ENCODE data around the gene SLC9A3.

SLC9A3 gene

GRCh38 chr5:522899-523440, 1.3 kb downstream of the SLC9A3 start:
- no peak overlapping the region for H3K23ac ChIP-seq (ENCODE audit: low read length)
- no peak overlapping the region for H2BK12ac ChIP-seq (ENCODE audit: low read length)
- no CpG with 5 or more reads among the region's 21 CpGs for WGBS (ENCODE audit: extremely low coverage, insufficient coverage, insufficient read length)
- no peak overlapping the region for H2BK5ac ChIP-seq (ENCODE audit: low read depth, low read length, poor library complexity)
- no peak overlapping the region for H3K18ac ChIP-seq (ENCODE audit: low read length)
- H2AFZ ChIP-seq (ENCODE audit: insufficient read depth, low read length, poor library complexity), result no peak overlapping the region
- no peak overlapping the region for H3K4me2 ChIP-seq (ENCODE audit: low read length)
- H3K9ac ChIP-seq (ENCODE audit: low read length), result no peak overlapping the region
- no peak overlapping the region for H4K91ac ChIP-seq (ENCODE audit: low read depth, low read length)
- H3K14ac ChIP-seq (ENCODE audit: low read length), result no peak overlapping the region
- H3K4ac ChIP-seq (ENCODE audit: low read depth, low read length), result no peak overlapping the region
- no peak overlapping the region for H4K12ac ChIP-seq (ENCODE audit: low read depth, low read length)
- H3K36me3 ChIP-seq (ENCODE audit: control insufficient read depth in 1 of 2, insufficient read depth in 2 of 2, low read length in 2 of 2), result no peaks in the 10 kb centered on the region
- H2AK5ac ChIP-seq (ENCODE audit: low read length), result no peak overlapping the region
- no peak overlapping the region for H3K4me3 ChIP-seq (ENCODE audit: low read depth, low read length)
- H4K8ac ChIP-seq (ENCODE audit: low read depth, low read length), result no peak overlapping the region
- H3K9me3 ChIP-seq (ENCODE audit: insufficient read depth, low read depth, low read length), result peaks cover 13% of the 10 kb centered on the region
- no peak for DNase-seq
- H2BK120ac ChIP-seq (ENCODE audit: insufficient read depth, low read length, poor library complexity), result no peak overlapping the region
- peaks cover 47% of the 10 kb centered on the region for H3K27me3 ChIP-seq (ENCODE audit: insufficient read depth, low read length)
- H3K79me2 ChIP-seq (ENCODE audit: control insufficient read depth, insufficient read depth, low read length, poor library complexity), result no peaks in the 10 kb centered on the region
- no peak overlapping the region for H3K27ac ChIP-seq (ENCODE audit: low read depth, low read length)
- H3K4me1 ChIP-seq (ENCODE audit: control insufficient read depth in 1 of 2, insufficient read depth in 2 of 2, low read length in 2 of 2), result peaks cover 0 to 3% of the 10 kb centered on the region in 2 experiments
- H3K79me1 ChIP-seq (ENCODE audit: low read length), result no peaks in the 10 kb centered on the region

- Histone ChIP-seq H2AFZ (ENCODE audit: insufficient read depth, low read length, poor library complexity) (no peak overlapping the region), H3K27me3 (ENCODE audit: insufficient read depth, low read length) (peaks cover 38% of the 10 kb centered on the region), H3K4me1 (ENCODE audit: control insufficient read depth in 1 of 2, insufficient read depth in 2 of 2, low read length in 2 of 2) (peaks cover 0 to 3% of the 10 kb centered on the region in 2 experiments), H2BK120ac (ENCODE audit: insufficient read depth, low read length, poor library complexity) (no peak overlapping the region), H3K14ac (ENCODE audit: low read length) (no peak overlapping the region), H3K23ac (ENCODE audit: low read length) (no peak overlapping the region), H4K91ac (ENCODE audit: low read depth, low read length) (no peak overlapping the region), H2BK12ac (ENCODE audit: low read length) (no peak overlapping the region), H3K36me3 (ENCODE audit: control insufficient read depth in 1 of 2, insufficient read depth in 2 of 2, low read length in 2 of 2) (no peaks in the 10 kb centered on the region), H3K9me3 (ENCODE audit: insufficient read depth, low read depth, low read length) (peaks cover 13% of the 10 kb centered on the region), H3K79me1 (ENCODE audit: low read length) (no peaks in the 10 kb centered on the region), H2AK5ac (ENCODE audit: low read length) (no peak overlapping the region), H2BK5ac (ENCODE audit: low read depth, low read length, poor library complexity) (no peak overlapping the region), H3K4ac (ENCODE audit: low read depth, low read length) (no peak overlapping the region), H3K27ac (ENCODE audit: low read depth, low read length) (no peak overlapping the region), H3K18ac (ENCODE audit: low read length) (no peak overlapping the region), H3K79me2 (ENCODE audit: control insufficient read depth, insufficient read depth, low read length, poor library complexity) (no peaks in the 10 kb centered on the region), H3K4me3 (ENCODE audit: low read depth, low read length) (no peak overlapping the region), H3K9ac (ENCODE audit: low read length) (no peak overlapping the region), H3K4me2 (ENCODE audit: low read length) (no peak overlapping the region), H4K12ac (ENCODE audit: low read depth, low read length) (no peak overlapping the region), H4K8ac (ENCODE audit: low read depth, low read length) (no peak overlapping the region)
- no peak for DNase-seq
- WGBS (ENCODE audit: extremely low coverage, insufficient coverage, insufficient read length), result no CpG with 5 or more reads among the region's 16 CpGs
Observed at GRCh38 chr5:522116-522515, 2.1 kb downstream of the SLC9A3 start.

GRCh38 chr5:521680-522079, 2.6 kb downstream of the SLC9A3 start:
- no peak overlapping the region for H3K4me3 ChIP-seq (ENCODE audit: low read depth, low read length)
- no peak overlapping the region for H2BK120ac ChIP-seq (ENCODE audit: insufficient read depth, low read length, poor library complexity)
- H3K4ac ChIP-seq (ENCODE audit: low read depth, low read length), result no peak overlapping the region
- H3K14ac ChIP-seq (ENCODE audit: low read length), result no peak overlapping the region
- no peaks in the 10 kb centered on the region for H3K36me3 ChIP-seq (ENCODE audit: control insufficient read depth in 1 of 2, insufficient read depth in 2 of 2, low read length in 2 of 2)
- no peak overlapping the region for H2AFZ ChIP-seq (ENCODE audit: insufficient read depth, low read length, poor library complexity)
- H3K9ac ChIP-seq (ENCODE audit: low read length), result no peak overlapping the region
- no peak overlapping the region for H2BK12ac ChIP-seq (ENCODE audit: low read length)
- H3K4me2 ChIP-seq (ENCODE audit: low read length), result no peak overlapping the region
- no peak overlapping the region for H4K91ac ChIP-seq (ENCODE audit: low read depth, low read length)
- no peak for DNase-seq
- peaks cover 35% of the 10 kb centered on the region for H3K27me3 ChIP-seq (ENCODE audit: insufficient read depth, low read length)
- WGBS (ENCODE audit: extremely low coverage, insufficient coverage, insufficient read length), result no CpG with 5 or more reads among the region's 9 CpGs
- no peak overlapping the region for H4K8ac ChIP-seq (ENCODE audit: low read depth, low read length)
- H3K79me2 ChIP-seq (ENCODE audit: control insufficient read depth, insufficient read depth, low read length, poor library complexity), result no peaks in the 10 kb centered on the region
- no peak overlapping the region for H3K23ac ChIP-seq (ENCODE audit: low read length)
- peaks cover 0 to 3% of the 10 kb centered on the region in 2 experiments for H3K4me1 ChIP-seq (ENCODE audit: control insufficient read depth in 1 of 2, insufficient read depth in 2 of 2, low read length in 2 of 2)
- H3K18ac ChIP-seq (ENCODE audit: low read length), result no peak overlapping the region
- H2BK5ac ChIP-seq (ENCODE audit: low read depth, low read length, poor library complexity), result no peak overlapping the region
- no peaks in the 10 kb centered on the region for H3K79me1 ChIP-seq (ENCODE audit: low read length)
- H2AK5ac ChIP-seq (ENCODE audit: low read length), result no peak overlapping the region
- H4K12ac ChIP-seq (ENCODE audit: low read depth, low read length), result no peak overlapping the region
- H3K27ac ChIP-seq (ENCODE audit: low read depth, low read length), result no peak overlapping the region
- H3K9me3 ChIP-seq (ENCODE audit: insufficient read depth, low read depth, low read length), result peaks cover 11% of the 10 kb centered on the region

DNA sequence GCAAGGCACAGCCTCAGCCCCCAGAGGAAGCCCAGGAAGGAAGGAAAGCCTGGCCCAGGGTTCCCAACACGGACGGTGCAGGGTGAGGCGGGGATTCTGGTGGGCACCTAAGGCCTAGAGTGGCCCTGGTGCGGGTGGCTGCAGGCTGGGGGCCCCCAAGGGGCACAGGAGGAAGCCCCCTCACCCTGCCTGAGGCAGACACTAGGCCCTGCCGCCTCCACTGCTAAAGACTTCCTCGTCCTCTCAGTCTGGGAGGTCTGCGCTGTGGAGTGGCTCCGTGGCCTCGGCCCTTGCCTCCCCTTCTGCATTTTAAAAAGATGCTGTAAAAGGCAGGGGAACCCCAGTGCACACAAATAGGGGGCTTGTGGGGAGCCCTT, 3.4 kb downstream of the SLC9A3 start:
- Histone ChIP-seq H3K18ac (ENCODE audit: low read length) (no peak overlapping the region), H4K12ac (ENCODE audit: low read depth, low read length) (no peak overlapping the region), H2AFZ (ENCODE audit: insufficient read depth, low read length, poor library complexity) (no peak overlapping the region), H2BK120ac (ENCODE audit: insufficient read depth, low read length, poor library complexity) (no peak overlapping the region), H3K79me1 (ENCODE audit: low read length) (no peaks in the 10 kb centered on the region), H3K27me3 (ENCODE audit: insufficient read depth, low read length) (peaks cover 30% of the 10 kb centered on the region), H3K79me2 (ENCODE audit: control insufficient read depth, insufficient read depth, low read length, poor library complexity) (no peaks in the 10 kb centered on the region), H2BK12ac (ENCODE audit: low read length) (no peak overlapping the region), H3K4ac (ENCODE audit: low read depth, low read length) (no peak overlapping the region), H3K4me2 (ENCODE audit: low read length) (no peak overlapping the region), H3K4me1 (ENCODE audit: control insufficient read depth in 1 of 2, insufficient read depth in 2 of 2, low read length in 2 of 2) (peaks cover 0 to 3% of the 10 kb centered on the region in 2 experiments), H2BK5ac (ENCODE audit: low read depth, low read length, poor library complexity) (no peak overlapping the region), H4K91ac (ENCODE audit: low read depth, low read length) (no peak overlapping the region), H3K36me3 (ENCODE audit: control insufficient read depth in 1 of 2, insufficient read depth in 2 of 2, low read length in 2 of 2) (no peaks in the 10 kb centered on the region), H4K8ac (ENCODE audit: low read depth, low read length) (no peak overlapping the region), H3K9ac (ENCODE audit: low read length) (no peak overlapping the region), H3K4me3 (ENCODE audit: low read depth, low read length) (no peak overlapping the region), H3K23ac (ENCODE audit: low read length) (no peak overlapping the region), H2AK5ac (ENCODE audit: low read length) (no peak overlapping the region), H3K14ac (ENCODE audit: low read length) (no peak overlapping the region), H3K9me3 (ENCODE audit: insufficient read depth, low read depth, low read length) (peaks cover 5% of the 10 kb centered on the region), H3K27ac (ENCODE audit: low read depth, low read length) (no peak overlapping the region)
- WGBS (ENCODE audit: extremely low coverage, insufficient coverage, insufficient read length), result no CpG with 5 or more reads among the region's 9 CpGs
- DNase-seq, result no peak
